LNCAP (cell line): ENCODE data around the gene CNTNAP2.

ENCODE experiments used
- CTCF ChIP-seq: fragments of 450-650 bp; IDR thresholded peaks from 2 replicates; pipeline ENCODE4 v1.5.1; 2017; ENCODE audit warnings: mild to moderate bottlenecking

Gene CNTNAP2

GRCh38 chr7:147824671-147825070 lies 1708.1 kb downstream of the CNTNAP2 start:
- TF ChIP-seq CTCF, result no peak

- no peak for TF ChIP-seq CTCF
These were observed 1712.4 kb downstream of the CNTNAP2 start for GRCh38 chr7:147829016-147829415.

- TF ChIP-seq CTCF, result no peak
These were observed 1717.0 kb downstream of the CNTNAP2 start for GRCh38 chr7:147833557-147833956.

GRCh38 chr7:147833970-147834369 lies 1717.4 kb downstream of the CNTNAP2 start:
- TF ChIP-seq CTCF, result no peak

GRCh38 chr7:147852833-147853232 lies 1736.2 kb downstream of the CNTNAP2 start:
- TF ChIP-seq CTCF, result no peak

GRCh38 chr7:147857152-147858140 lies 1740.8 kb downstream of the CNTNAP2 start:
- no peak for TF ChIP-seq CTCF

- TF ChIP-seq CTCF, result no peak
These were observed 1741.8 kb downstream of the CNTNAP2 start for GRCh38 chr7:147858421-147858820.
